NCI-H2029 (cell line): ENCODE measurements around the gene FOXD4L3.
"Not testable (repeated sequence)": the region's sequence is repeated elsewhere in the genome, so short reads cannot be mapped to it uniquely, and the experiment has no call there.

Experiments used
- DNase-seq: peaks from one replicate; lab custom pipeline; 2025; lab: John Stamatoyannopoulos, UW

Gene FOXD4L3

GRCh38 chr9:68351689-68352088 is 49.0 kb downstream of the FOXD4L3 start:
- DNase-seq = not testable (repeated sequence)
